ENCODE results near the gene ITPR3.

The ITPR3 gene

DNA sequence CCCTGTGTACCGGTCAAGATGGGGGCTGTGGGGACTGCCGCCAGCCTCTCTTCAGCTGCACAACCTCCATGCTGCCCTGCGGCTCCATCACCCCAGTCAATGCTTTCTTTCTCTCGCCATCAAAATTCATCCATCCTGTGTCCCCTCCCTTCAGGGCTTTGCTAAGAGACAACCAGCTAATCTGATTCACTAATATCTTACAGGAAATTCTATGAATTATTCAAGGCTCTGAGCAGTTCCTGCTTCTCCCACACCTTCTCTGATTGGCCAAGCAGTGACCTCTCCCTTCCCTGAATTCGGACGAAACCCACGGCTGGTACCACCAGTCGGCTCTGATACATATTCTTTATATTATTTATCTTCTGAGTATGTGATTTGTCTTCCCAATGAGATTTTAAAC lies 13.8 kb downstream of the ITPR3 start:
- H4K8ac ChIP-seq (ENCODE audit: low read depth, low read length) = no peak overlapping the region
- DNase-seq = no peak
- peaks cover 4% of the 10 kb centered on the region for H3K27me3 ChIP-seq (ENCODE audit: insufficient read depth, low read length)
- H3K79me1 ChIP-seq (ENCODE audit: low read length) = no peaks in the 10 kb centered on the region
- no peak overlapping the region for H3K27ac ChIP-seq (ENCODE audit: low read depth, low read length)
- no peak overlapping the region for H2AK5ac ChIP-seq (ENCODE audit: low read length)
- no peak overlapping the region for H3K4me2 ChIP-seq (ENCODE audit: low read length)
- no CpG with 5 or more reads among the region's 8 CpGs for WGBS (ENCODE audit: extremely low coverage, insufficient coverage, insufficient read length)
- no peak overlapping the region for H2BK12ac ChIP-seq (ENCODE audit: low read length)
- H3K9ac ChIP-seq (ENCODE audit: low read length) = no peak overlapping the region
- no peak overlapping the region for H3K18ac ChIP-seq (ENCODE audit: low read length)
- H2BK120ac ChIP-seq (ENCODE audit: insufficient read depth, low read length, poor library complexity) = no peak overlapping the region
- H3K23ac ChIP-seq (ENCODE audit: low read length) = no peak overlapping the region
- H2BK5ac ChIP-seq (ENCODE audit: low read depth, low read length, poor library complexity) = no peak overlapping the region
- no peaks in the 10 kb centered on the region for H3K36me3 ChIP-seq (ENCODE audit: control insufficient read depth in 1 of 2, insufficient read depth in 2 of 2, low read length in 2 of 2)
- H3K9me3 ChIP-seq (ENCODE audit: insufficient read depth, low read depth, low read length) = peaks cover 2% of the 10 kb centered on the region
- H3K14ac ChIP-seq (ENCODE audit: low read length) = no peak overlapping the region
- H3K4ac ChIP-seq (ENCODE audit: low read depth, low read length) = no peak overlapping the region
- H4K12ac ChIP-seq (ENCODE audit: low read depth, low read length) = no peak overlapping the region
- H3K4me3 ChIP-seq (ENCODE audit: low read depth, low read length) = no peak overlapping the region
- no peak overlapping the region for H4K91ac ChIP-seq (ENCODE audit: low read depth, low read length)
- no peaks in the 10 kb centered on the region for H3K79me2 ChIP-seq (ENCODE audit: control insufficient read depth, insufficient read depth, low read length, poor library complexity)
- peaks cover 2 to 13% of the 10 kb centered on the region in 2 experiments for H3K4me1 ChIP-seq (ENCODE audit: control insufficient read depth in 1 of 2, insufficient read depth in 2 of 2, low read length in 2 of 2)
- no peak overlapping the region for H2AFZ ChIP-seq (ENCODE audit: insufficient read depth, low read length, poor library complexity)

DNA sequence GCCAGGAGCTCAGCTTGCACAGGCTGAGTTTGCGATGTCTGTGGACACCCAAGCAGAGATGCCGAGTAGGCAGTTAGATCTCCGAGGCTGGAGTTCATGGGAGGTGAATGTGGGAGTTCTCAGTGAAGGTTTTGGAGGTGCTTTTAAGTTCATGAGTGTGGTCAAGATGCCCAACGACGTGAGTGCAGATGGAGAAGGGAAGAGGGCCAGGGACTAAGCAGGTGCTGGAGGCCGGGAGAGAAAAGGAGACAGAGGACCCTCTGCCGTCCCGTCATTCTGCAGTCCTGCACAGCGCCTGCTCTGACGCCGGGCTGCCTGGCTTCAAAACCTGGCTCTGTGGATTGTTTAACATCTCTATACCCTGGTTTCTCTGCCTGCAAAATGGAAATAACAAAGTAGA lies 15.5 kb downstream of the ITPR3 start:
- Histone ChIP-seq H4K12ac (ENCODE audit: low read depth, low read length) (no peak overlapping the region), H2BK12ac (ENCODE audit: low read length) (no peak overlapping the region), H4K91ac (ENCODE audit: low read depth, low read length) (no peak overlapping the region), H3K9me3 (ENCODE audit: insufficient read depth, low read depth, low read length) (peaks cover 2% of the 10 kb centered on the region), H3K4me1 (ENCODE audit: control insufficient read depth in 1 of 2, insufficient read depth in 2 of 2, low read length in 2 of 2) (peaks cover 2 to 13% of the 10 kb centered on the region in 2 experiments), H3K27ac (ENCODE audit: low read depth, low read length) (no peak overlapping the region), H3K4ac (ENCODE audit: low read depth, low read length) (no peak overlapping the region), H2AK5ac (ENCODE audit: low read length) (no peak overlapping the region), H2BK120ac (ENCODE audit: insufficient read depth, low read length, poor library complexity) (no peak overlapping the region), H3K36me3 (ENCODE audit: control insufficient read depth in 1 of 2, insufficient read depth in 2 of 2, low read length in 2 of 2) (no peaks in the 10 kb centered on the region), H2BK5ac (ENCODE audit: low read depth, low read length, poor library complexity) (no peak overlapping the region), H3K27me3 (ENCODE audit: insufficient read depth, low read length) (peaks cover 4% of the 10 kb centered on the region), H3K4me3 (ENCODE audit: low read depth, low read length) (no peak overlapping the region), H3K23ac (ENCODE audit: low read length) (no peak overlapping the region), H3K79me1 (ENCODE audit: low read length) (no peaks in the 10 kb centered on the region), H3K9ac (ENCODE audit: low read length) (no peak overlapping the region), H3K79me2 (ENCODE audit: control insufficient read depth, insufficient read depth, low read length, poor library complexity) (no peaks in the 10 kb centered on the region), H2AFZ (ENCODE audit: insufficient read depth, low read length, poor library complexity) (no peak overlapping the region), H3K18ac (ENCODE audit: low read length) (no peak overlapping the region), H3K14ac (ENCODE audit: low read length) (no peak overlapping the region), H3K4me2 (ENCODE audit: low read length) (no peak overlapping the region), H4K8ac (ENCODE audit: low read depth, low read length) (no peak overlapping the region)
- WGBS (ENCODE audit: extremely low coverage, insufficient coverage, insufficient read length) = no CpG with 5 or more reads among the region's 11 CpGs
- DNase-seq = no peak

- Histone ChIP-seq H3K4ac (ENCODE audit: low read depth, low read length) (no peak overlapping the region), H3K4me1 (ENCODE audit: control insufficient read depth in 1 of 2, insufficient read depth in 2 of 2, low read length in 2 of 2) (peaks cover 2 to 7% of the 10 kb centered on the region in 2 experiments), H3K14ac (ENCODE audit: low read length) (no peak overlapping the region), H3K9ac (ENCODE audit: low read length) (no peak overlapping the region), H3K18ac (ENCODE audit: low read length) (no peak overlapping the region), H3K4me3 (ENCODE audit: low read depth, low read length) (no peak overlapping the region), H3K36me3 (ENCODE audit: control insufficient read depth in 1 of 2, insufficient read depth in 2 of 2, low read length in 2 of 2) (peaks cover 0 to 2% of the 10 kb centered on the region in 2 experiments), H4K91ac (ENCODE audit: low read depth, low read length) (no peak overlapping the region), H4K8ac (ENCODE audit: low read depth, low read length) (no peak overlapping the region), H3K9me3 (ENCODE audit: insufficient read depth, low read depth, low read length) (peaks cover 2% of the 10 kb centered on the region), H3K79me2 (ENCODE audit: control insufficient read depth, insufficient read depth, low read length, poor library complexity) (no peaks in the 10 kb centered on the region), H2AFZ (ENCODE audit: insufficient read depth, low read length, poor library complexity) (no peak overlapping the region), H4K12ac (ENCODE audit: low read depth, low read length) (no peak overlapping the region), H2BK5ac (ENCODE audit: low read depth, low read length, poor library complexity) (no peak overlapping the region), H2BK120ac (ENCODE audit: insufficient read depth, low read length, poor library complexity) (no peak overlapping the region), H3K4me2 (ENCODE audit: low read length) (no peak overlapping the region), H3K27me3 (ENCODE audit: insufficient read depth, low read length) (peaks cover 4% of the 10 kb centered on the region), H3K79me1 (ENCODE audit: low read length) (no peaks in the 10 kb centered on the region), H2BK12ac (ENCODE audit: low read length) (no peak overlapping the region), H3K27ac (ENCODE audit: low read depth, low read length) (no peak overlapping the region), H3K23ac (ENCODE audit: low read length) (no peak overlapping the region), H2AK5ac (ENCODE audit: low read length) (no peak overlapping the region)
- no peak for DNase-seq
- no CpG with 5 or more reads among the region's 3 CpGs for WGBS (ENCODE audit: extremely low coverage, insufficient coverage, insufficient read length)
These were observed 17.4 kb downstream of the ITPR3 start for GRCh38 chr6:33638556-33638955.

GRCh38 chr6:33639559-33639958 lies 18.4 kb downstream of the ITPR3 start:
- no CpG with 5 or more reads among the region's 1 CpG for WGBS (ENCODE audit: extremely low coverage, insufficient coverage, insufficient read length)
- Histone ChIP-seq H3K9ac (ENCODE audit: low read length) (no peak overlapping the region), H2BK12ac (ENCODE audit: low read length) (no peak overlapping the region), H3K23ac (ENCODE audit: low read length) (no peak overlapping the region), H3K18ac (ENCODE audit: low read length) (no peak overlapping the region), H3K27ac (ENCODE audit: low read depth, low read length) (no peak overlapping the region), H3K79me1 (ENCODE audit: low read length) (no peaks in the 10 kb centered on the region), H3K4ac (ENCODE audit: low read depth, low read length) (no peak overlapping the region), H4K91ac (ENCODE audit: low read depth, low read length) (no peak overlapping the region), H3K79me2 (ENCODE audit: control insufficient read depth, insufficient read depth, low read length, poor library complexity) (no peaks in the 10 kb centered on the region), H2AFZ (ENCODE audit: insufficient read depth, low read length, poor library complexity) (no peak overlapping the region), H3K27me3 (ENCODE audit: insufficient read depth, low read length) (no peaks in the 10 kb centered on the region), H4K12ac (ENCODE audit: low read depth, low read length) (no peak overlapping the region), H3K4me1 (ENCODE audit: control insufficient read depth in 1 of 2, insufficient read depth in 2 of 2, low read length in 2 of 2) (peaks cover 0 to 2% of the 10 kb centered on the region in 2 experiments), H3K4me2 (ENCODE audit: low read length) (no peak overlapping the region), H3K36me3 (ENCODE audit: control insufficient read depth in 1 of 2, insufficient read depth in 2 of 2, low read length in 2 of 2) (peaks cover 0 to 2% of the 10 kb centered on the region in 2 experiments), H2AK5ac (ENCODE audit: low read length) (no peak overlapping the region), H2BK5ac (ENCODE audit: low read depth, low read length, poor library complexity) (no peak overlapping the region), H3K9me3 (ENCODE audit: insufficient read depth, low read depth, low read length) (peaks cover 1% of the 10 kb centered on the region), H2BK120ac (ENCODE audit: insufficient read depth, low read length, poor library complexity) (no peak overlapping the region), H3K14ac (ENCODE audit: low read length) (no peak overlapping the region), H3K4me3 (ENCODE audit: low read depth, low read length) (no peak overlapping the region), H4K8ac (ENCODE audit: low read depth, low read length) (no peak overlapping the region)
- no peak for DNase-seq

Data from trophoblast cell (in vitro differentiated cells and primary cell).